Coronary artery (tissue), 2 donors: ENCODE results near the gene LRRC36.

Source experiments
- DNase-seq: peaks from one replicate; pipeline ENCODE4 v3.0.0-alpha.2; 2017; ENCODE audit warnings: low spot score
- H3K27ac ChIP-seq, 2 donors: fragments of 200-600 bp; sonication (generic); one replicate each; pipeline ENCODE4 v1.5.1; 2016 to 2019
- H3K4me3 ChIP-seq: fragments of 200-600 bp; sonication (generic); 2 replicates; pipeline ENCODE4 v1.5.1; 2016; ENCODE audit warnings: mild to moderate bottlenecking, moderate library complexity
- TF ChIP-seq, protein P1 (sequence below): fragments of 200-600 bp; sonication (generic); IDR thresholded peaks from one replicate; pipeline ENCODE4 v1.5.1; 2019; ENCODE audit warnings: antibody characterized with exemption

The LRRC36 gene

DNA sequence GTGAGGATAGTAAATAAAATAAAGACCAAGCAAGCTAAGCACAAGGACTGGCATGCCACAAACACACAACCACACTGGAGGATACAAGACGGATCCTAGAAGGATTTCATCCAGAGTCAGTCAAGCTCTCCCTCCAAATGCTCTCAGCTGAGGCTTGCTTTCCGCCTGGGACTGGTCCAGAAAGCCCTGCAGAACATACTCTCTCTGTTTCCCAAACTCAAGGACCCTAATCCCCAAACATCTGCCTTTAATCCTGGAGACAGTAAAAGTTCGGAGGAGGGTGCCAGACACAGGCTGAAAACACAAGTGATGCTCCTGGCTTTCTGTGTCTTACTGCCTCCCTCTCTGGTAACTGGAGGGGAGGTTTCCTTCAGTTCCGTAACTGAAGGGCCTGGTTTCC, 99.0 kb downstream of the LRRC36 start:
- no peak overlapping the region for H3K27ac ChIP-seq

DNA sequence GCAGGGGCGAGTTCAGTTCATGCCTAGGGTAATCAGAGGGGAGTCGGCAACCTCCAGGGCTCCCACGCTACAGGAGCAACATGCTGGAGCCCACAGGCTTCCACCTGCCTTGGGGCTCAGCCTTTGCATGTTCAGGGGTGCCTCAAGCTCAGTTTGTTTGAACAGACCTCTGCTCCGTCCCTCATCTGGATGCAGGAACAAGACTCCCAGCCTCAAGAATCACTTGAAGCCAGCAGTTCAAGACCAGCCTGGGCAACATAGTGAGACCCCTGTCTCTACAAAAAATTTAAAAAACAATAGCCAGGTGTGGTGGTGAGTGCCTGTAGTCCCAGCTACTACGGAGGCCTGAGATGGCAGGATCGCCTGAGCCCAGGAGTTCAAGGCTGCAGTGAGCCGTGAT, 99.4 kb downstream of the LRRC36 start:
- TF ChIP-seq, protein P1, sequence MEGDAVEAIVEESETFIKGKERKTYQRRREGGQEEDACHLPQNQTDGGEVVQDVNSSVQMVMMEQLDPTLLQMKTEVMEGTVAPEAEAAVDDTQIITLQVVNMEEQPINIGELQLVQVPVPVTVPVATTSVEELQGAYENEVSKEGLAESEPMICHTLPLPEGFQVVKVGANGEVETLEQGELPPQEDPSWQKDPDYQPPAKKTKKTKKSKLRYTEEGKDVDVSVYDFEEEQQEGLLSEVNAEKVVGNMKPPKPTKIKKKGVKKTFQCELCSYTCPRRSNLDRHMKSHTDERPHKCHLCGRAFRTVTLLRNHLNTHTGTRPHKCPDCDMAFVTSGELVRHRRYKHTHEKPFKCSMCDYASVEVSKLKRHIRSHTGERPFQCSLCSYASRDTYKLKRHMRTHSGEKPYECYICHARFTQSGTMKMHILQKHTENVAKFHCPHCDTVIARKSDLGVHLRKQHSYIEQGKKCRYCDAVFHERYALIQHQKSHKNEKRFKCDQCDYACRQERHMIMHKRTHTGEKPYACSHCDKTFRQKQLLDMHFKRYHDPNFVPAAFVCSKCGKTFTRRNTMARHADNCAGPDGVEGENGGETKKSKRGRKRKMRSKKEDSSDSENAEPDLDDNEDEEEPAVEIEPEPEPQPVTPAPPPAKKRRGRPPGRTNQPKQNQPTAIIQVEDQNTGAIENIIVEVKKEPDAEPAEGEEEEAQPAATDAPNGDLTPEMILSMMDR: no peak
- no peak overlapping the region for H3K27ac ChIP-seq
- H3K4me3 ChIP-seq: no peak overlapping the region
- no peak for DNase-seq

More for the DNA sequence above, 99.0 kb downstream of the LRRC36 start:
- TF ChIP-seq, protein P1: no peak
- no peak for DNase-seq
- no peak overlapping the region for H3K4me3 ChIP-seq

DNA sequence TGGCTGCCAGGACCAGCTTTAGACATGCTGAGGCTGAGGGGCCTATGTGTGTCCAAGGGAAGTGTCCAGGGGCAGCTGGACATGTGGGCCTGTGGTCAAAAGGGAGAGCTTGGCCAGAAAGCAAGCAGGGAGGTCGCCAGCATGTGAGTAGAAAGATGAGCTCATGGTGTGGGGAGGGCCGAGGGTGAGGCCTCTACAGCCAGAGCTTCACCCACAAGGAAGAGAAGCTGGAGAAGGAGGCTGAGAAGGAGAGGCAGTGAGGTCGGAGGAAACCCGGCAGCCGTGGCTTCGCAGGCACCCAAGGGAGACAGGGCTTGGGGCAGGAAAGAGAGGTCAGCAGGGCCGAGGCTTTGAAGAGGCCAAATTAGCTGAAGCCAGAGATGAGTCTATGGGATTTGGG, 100.3 kb downstream of the LRRC36 start:
- H3K27ac ChIP-seq: no peak overlapping the region
- no peak for DNase-seq
- TF ChIP-seq, protein P1: no peak
- no peak overlapping the region for H3K4me3 ChIP-seq

DNA sequence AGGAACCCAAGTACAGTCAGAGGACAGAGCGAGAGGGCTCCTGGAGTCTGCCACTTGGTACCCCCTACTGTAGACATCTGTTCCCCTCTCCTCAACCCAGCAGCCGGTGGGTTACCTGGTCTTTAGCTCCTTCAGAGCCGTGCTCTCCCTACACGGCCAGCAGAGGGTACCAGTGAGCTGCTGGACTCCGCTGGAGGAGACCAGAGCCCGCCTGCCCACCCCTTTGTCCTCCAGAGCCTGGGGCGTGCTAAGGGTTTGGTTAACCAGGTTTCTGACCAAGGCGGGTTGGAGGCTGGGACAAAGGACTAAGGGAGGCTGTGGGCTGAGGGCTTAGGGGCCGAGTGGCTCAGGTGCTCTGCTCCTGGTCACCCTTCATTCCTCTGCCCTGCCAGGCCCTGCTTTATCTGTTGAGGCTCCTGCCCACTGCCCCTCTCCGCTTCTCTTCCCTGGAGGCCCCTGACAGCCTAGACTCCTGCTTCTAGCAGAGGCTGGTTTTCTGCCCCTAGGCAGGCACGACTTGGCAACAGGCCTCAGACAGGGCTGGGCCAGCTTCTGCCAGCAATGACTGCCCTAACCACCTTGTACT, 101.6 kb downstream of the LRRC36 start:
- DNase-seq: no peak
- TF ChIP-seq, protein P1: peak; percentile 63
- Histone ChIP-seq H3K4me3 (no peak overlapping the region), H3K27ac (no peak overlapping the region)

DNA sequence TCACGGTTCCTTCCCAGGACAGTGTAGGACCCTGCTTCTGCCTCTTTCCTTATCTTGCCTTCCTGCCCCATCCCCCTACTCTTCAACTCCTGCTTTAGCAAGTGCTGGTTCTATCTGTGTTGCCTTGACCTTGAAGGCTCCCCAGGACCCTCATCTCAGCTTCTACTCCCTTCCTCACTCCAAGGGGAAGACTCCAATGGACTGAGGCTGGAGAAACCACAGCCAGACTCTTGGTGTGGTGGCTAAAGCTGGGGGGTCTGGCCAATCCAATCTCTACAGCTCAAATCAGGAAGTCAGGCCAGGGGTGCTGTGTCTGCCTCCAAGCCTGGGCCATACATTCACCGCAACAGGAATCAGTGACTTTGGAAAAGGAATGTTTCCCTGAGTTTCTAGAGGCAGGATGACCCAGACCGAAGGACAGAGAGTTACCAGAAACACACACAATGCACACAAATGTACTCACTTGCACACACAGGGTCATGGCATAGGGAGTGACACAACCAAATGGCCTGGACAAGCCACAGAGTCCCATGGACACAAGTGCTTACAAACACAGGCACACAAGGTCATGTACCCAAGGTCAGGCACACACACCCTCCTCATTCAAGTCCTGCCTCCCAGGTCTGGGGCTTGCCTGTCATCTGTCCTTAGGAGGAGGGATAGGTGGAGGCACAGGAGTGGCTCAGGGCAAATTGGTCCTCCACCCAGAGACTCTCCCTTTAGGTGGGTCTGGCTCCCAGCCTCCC, 102.6 kb downstream of the LRRC36 start:
- no peak overlapping the region for H3K4me3 ChIP-seq
- TF ChIP-seq, protein P1: no peak
- no peak overlapping the region for H3K27ac ChIP-seq
- no peak for DNase-seq

DNA sequence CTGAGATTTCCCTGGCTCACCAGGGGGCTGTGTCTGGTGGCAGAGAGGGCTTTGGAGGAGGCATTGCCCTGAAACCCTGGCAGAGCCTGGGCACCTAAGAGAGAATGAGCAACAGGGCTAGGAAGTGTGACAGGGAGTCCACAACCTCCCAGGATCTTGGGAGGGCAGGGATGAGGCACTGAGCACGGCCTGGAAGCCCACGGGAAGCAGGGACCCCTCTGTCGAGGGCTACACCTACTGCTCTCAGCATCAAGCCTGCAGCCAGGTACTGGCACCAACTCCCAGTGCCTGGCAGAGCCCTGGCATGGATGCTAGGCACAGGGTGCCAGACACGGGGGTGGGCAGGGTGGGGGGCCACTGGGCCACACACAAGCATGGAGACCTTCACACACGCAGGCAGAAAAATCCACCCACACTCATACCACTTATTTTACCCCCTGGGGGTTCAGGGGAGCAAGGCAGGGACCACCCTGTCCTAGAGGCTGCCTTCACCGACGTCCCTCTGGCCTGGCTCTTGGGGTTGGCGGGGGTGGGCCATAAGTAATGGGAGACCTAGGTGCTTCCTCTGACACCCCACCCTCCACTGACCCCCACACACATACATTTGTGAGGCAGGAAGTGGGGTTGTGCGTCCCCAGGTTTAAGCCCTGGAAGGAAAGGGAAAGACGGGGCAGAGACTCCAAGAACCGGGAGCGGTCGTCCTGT, 103.3 kb downstream of the LRRC36 start:
- TF ChIP-seq, protein P1: no peak
- H3K4me3 ChIP-seq: peak overlapping the region; percentile 74
- no peak for DNase-seq
- no peak overlapping the region for H3K27ac ChIP-seq
